ENCODE results near the gene SAFB.

DNA sequence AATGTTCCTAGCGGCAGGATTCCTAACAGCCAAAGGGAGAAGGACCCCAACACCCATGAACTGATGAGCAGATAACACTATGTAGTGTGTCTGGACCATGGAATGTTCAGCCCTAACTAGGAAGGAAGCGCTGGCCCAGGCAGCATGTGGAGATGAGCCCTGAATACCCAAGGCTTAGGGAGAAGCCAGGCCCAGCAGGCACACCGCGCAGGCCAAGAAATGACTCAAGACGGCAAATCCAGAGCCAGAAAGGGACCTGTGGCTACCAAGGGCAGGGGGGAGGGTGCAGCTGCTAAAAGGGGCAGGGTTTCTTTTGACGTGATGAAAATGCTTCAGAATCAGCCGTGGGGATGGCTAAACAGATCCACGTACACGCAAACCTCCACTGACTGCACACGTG lies 34.4 kb upstream of the SAFB start:
- TF ChIP-seq CTCF (IDR thresholded peaks at IDR 0.05; ENCODE audit: insufficient read depth, low read depth, low read length) (no peak), EZH2 (IDR thresholded peaks at IDR 0.05; ENCODE audit: insufficient read depth, low read length) (no peak)

Measured in astrocyte (in vitro differentiated cells and primary cell).